Transverse colon (tissue), 4 donors: ENCODE results near the gene CHST6. TPM values are rescaled to one million over a fixed set of nuclear protein-coding genes. Genes with fewer than 3 reads are reported as not detected.

ENCODE experiments used
- DNase-seq: peaks from one replicate; pipeline ENCODE4 v3.0.0-alpha.2; 2019
- H3K27ac ChIP-seq, 4 donors: fragments of 200-600 bp; sonication (generic); 2 replicates each; pipeline ENCODE4 v1.5.1; 2016 to 2018; ENCODE audit warnings: inconsistent platforms in 4 of 4
- H3K27me3 ChIP-seq: fragments of 200-600 bp; sonication (generic); 2 replicates; pipeline ENCODE4 v1.5.1; 2017; ENCODE audit warnings: inconsistent platforms
- H3K36me3 ChIP-seq, 4 donors: fragments of 200-600 bp; sonication (generic); 2 replicates each; pipeline ENCODE4 v1.5.1; 2017 to 2019; ENCODE audit warnings: inconsistent platforms in 4 of 4
- H3K4me1 ChIP-seq, 4 donors: fragments of 200-600 bp; sonication (generic); 2 replicates each; pipeline ENCODE4 v1.5.1; 2017 to 2020; ENCODE audit warnings: inconsistent platforms in 4 of 4
- H3K4me3 ChIP-seq, 4 donors: fragments of 200-600 bp; sonication (generic); 1 replicate in 1 of 4; 2 replicates in 3 of 4; pipeline versions ENCODE4 v1.5.1 to v1.6.1; 2017 to 2019; ENCODE audit warnings: inconsistent platforms in 4 of 4
- H3K9me3 ChIP-seq, 2 donors: fragments of 200-600 bp; sonication (generic); 2 replicates each; pipeline ENCODE4 v1.5.1; 2017 to 2019; ENCODE audit warnings: inconsistent platforms in 2 of 2
- EP300 ChIP-seq: sonication (generic); formaldehyde crosslinking; IDR thresholded peaks from one replicate; pipeline ENCODE4 v1.6.1; 2017; ENCODE audit warnings: antibody characterized with exemption, low read depth
- POLR2A ChIP-seq: fragments of 450-650 bp; IDR thresholded peaks from one replicate; pipeline ENCODE4 v1.6.1; 2016; ENCODE audit warnings: antibody characterized with exemption, mild to moderate bottlenecking, moderate library complexity
- POLR2AphosphoS5 ChIP-seq, 3 donors: sonication (generic); formaldehyde crosslinking; IDR thresholded peaks; one replicate each; pipeline ENCODE4 v1.6.1; 2016; ENCODE audit warnings: antibody characterized with exemption in 3 of 3
- WGBS, 2 donors: methylation state at CpG; one replicate each; pipeline ENCODE4 v1.1.5; 2018; ENCODE audit warnings: low coverage in 1 of 2; 5-methylcytosine and 5-hydroxymethylcytosine counted together
- in situ Hi-C, 4 donors: fragments of 200-750 bp; cut with MboI; loops; one replicate each; pipeline versions ENCODE4 v1.15.0 to v1.15.1; 2017; ENCODE audit warnings: low sequenced_read_pairs in 3 of 4, low pct_ligation_motif_present in 1 of 4, low pct_unique_long_range_greater_than_20kb in 1 of 4
- intact Hi-C: fragments of 100-400 bp; cut with DNase I; formaldehyde crosslinking; loops from one replicate; pipeline ENCODE4 v1.15.1; 2023; ENCODE audit warnings: low total_unique reads
- total RNA-seq, 4 donors: library from RNA; depleted of rRNA; stranded (reverse); fragments of >200 nt; gene quantifications; one replicate each; pipeline ENCODE4 v1.1.0, GENCODE V29; 2016
- TF ChIP-seq, protein P1 (sequence below), 5 experiments: fragments of 200-600 bp in 3 of 5; fragments of 450-650 bp in 2 of 5; sonication (generic) in 3 of 5; IDR thresholded peaks; 1 replicate in 2 of 5; 2 replicates in 3 of 5; pipeline ENCODE4 v1.5.1; 2016 to 2017; ENCODE audit warnings: antibody characterized with exemption in 5 of 5, inconsistent platforms in 3 of 5, mild to moderate bottlenecking in 2 of 5, moderate library complexity in 1 of 5

The CHST6 gene
- total RNA-seq, 4 donors from 2014 or later: 1.7 to 3.7 (median 2.9) TPM

DNA sequence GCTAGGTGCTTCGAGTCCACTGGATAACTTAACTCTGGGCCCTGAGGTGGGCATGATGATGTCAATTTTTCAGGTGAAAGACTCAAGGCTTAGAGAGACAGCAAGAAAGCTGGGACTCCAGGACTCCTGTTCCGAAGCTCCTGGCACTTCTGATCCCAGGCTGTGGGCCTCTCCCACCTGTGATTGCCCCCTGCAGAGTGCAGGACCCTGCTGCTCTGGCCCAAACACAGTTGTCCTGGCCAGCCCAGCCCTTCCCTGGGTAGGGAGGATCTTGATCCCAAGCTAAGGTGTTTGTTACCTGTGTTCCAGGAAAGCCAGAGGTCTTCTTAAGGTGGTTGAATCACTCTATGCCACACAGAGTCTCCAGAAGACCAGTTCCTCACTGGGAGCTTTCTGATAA lies 37.5 kb upstream of the CHST6 start:
- in situ Hi-C loops: no loop called here
- peaks cover 0 to 32% (median 21%) of the 10 kb centered on the region in 4 donors for H3K4me1 ChIP-seq
- intact Hi-C loops: no loop called here
- no peak for TF ChIP-seq EP300
- TF ChIP-seq POLR2AphosphoS5 (IDR thresholded peaks at IDR 0.05): no peak
- TF ChIP-seq, protein P1, sequence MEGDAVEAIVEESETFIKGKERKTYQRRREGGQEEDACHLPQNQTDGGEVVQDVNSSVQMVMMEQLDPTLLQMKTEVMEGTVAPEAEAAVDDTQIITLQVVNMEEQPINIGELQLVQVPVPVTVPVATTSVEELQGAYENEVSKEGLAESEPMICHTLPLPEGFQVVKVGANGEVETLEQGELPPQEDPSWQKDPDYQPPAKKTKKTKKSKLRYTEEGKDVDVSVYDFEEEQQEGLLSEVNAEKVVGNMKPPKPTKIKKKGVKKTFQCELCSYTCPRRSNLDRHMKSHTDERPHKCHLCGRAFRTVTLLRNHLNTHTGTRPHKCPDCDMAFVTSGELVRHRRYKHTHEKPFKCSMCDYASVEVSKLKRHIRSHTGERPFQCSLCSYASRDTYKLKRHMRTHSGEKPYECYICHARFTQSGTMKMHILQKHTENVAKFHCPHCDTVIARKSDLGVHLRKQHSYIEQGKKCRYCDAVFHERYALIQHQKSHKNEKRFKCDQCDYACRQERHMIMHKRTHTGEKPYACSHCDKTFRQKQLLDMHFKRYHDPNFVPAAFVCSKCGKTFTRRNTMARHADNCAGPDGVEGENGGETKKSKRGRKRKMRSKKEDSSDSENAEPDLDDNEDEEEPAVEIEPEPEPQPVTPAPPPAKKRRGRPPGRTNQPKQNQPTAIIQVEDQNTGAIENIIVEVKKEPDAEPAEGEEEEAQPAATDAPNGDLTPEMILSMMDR (IDR thresholded peaks at IDR 0.05): no peak
- TF ChIP-seq POLR2A: no peak
- no peaks in the 10 kb centered on the region for H3K27me3 ChIP-seq
- no peak overlapping the region for H3K4me3 ChIP-seq
- DNase-seq: no peak
- 69% methylated on average over 2 of the region's 2 CpGs; no CpG with 5 or more reads in 1 of the 2 donors for WGBS, 2 donors
- no peaks in the 10 kb centered on the region for H3K36me3 ChIP-seq
- H3K9me3 ChIP-seq: no peaks in the 10 kb centered on the region
- no peak overlapping the region for H3K27ac ChIP-seq

- in situ Hi-C loops: no loop called here
- no peak for DNase-seq
- H3K9me3 ChIP-seq: no peaks in the 10 kb centered on the region
- H3K27ac ChIP-seq: no peak overlapping the region
- WGBS, 2 donors: 83 to 86% methylated on average over 1 to 8 of the region's 8 CpGs
- intact Hi-C loops: no loop called here
- H3K4me3 ChIP-seq: no peak overlapping the region
- H3K4me1 ChIP-seq: peaks cover 3 to 28% (median 19%) of the 10 kb centered on the region in 4 donors
- H3K27me3 ChIP-seq: no peaks in the 10 kb centered on the region
- no peaks in the 10 kb centered on the region for H3K36me3 ChIP-seq
- TF ChIP-seq POLR2A (no peak), POLR2AphosphoS5 (IDR thresholded peaks at IDR 0.05) (no peak), EP300 (no peak)
- TF ChIP-seq, protein P1 (IDR thresholded peaks at IDR 0.05): no peak
These were observed 37.0 kb upstream of the CHST6 start for GRCh38 chr16:75532142-75532765.

- Histone ChIP-seq H3K4me1 (peaks cover 3 to 19% (median 12%) of the 10 kb centered on the region in 4 donors), H3K27ac (no peak overlapping the region), H3K36me3 (no peaks in the 10 kb centered on the region), H3K27me3 (no peaks in the 10 kb centered on the region), H3K4me3 (no peak overlapping the region), H3K9me3 (no peaks in the 10 kb centered on the region)
- WGBS, 2 donors: 98% methylated on average over 29 of the region's 29 CpGs; no CpG with 5 or more reads in 1 of the 2 donors
- TF ChIP-seq POLR2A (no peak), EP300 (no peak), POLR2AphosphoS5 (IDR thresholded peaks at IDR 0.05) (no peak)
- TF ChIP-seq, protein P1 (IDR thresholded peaks at IDR 0.05): no peak
- no peak for DNase-seq
- intact Hi-C loops (no loop called here), in situ Hi-C loops (no loop called here)
These were observed 34.7 kb upstream of the CHST6 start for GRCh38 chr16:75529959-75530358.

GRCh38 chr16:75529056-75529905 lies 34.0 kb upstream of the CHST6 start:
- H3K9me3 ChIP-seq: no peaks in the 10 kb centered on the region
- H3K4me3 ChIP-seq: no peak overlapping the region
- intact Hi-C loops: no loop called here
- H3K27me3 ChIP-seq: no peaks in the 10 kb centered on the region
- no peak for DNase-seq
- no peaks in the 10 kb centered on the region for H3K36me3 ChIP-seq
- in situ Hi-C loops: no loop called here
- WGBS, 2 donors: 98% methylated on average over 66 of the region's 81 CpGs; no CpG with 5 or more reads in 1 of the 2 donors
- TF ChIP-seq POLR2AphosphoS5 (IDR thresholded peaks at IDR 0.05) (no peak), POLR2A (no peak), EP300 (no peak)
- TF ChIP-seq, protein P1 (IDR thresholded peaks at IDR 0.05): no peak
- peaks cover 3 to 19% (median 10%) of the 10 kb centered on the region in 4 donors for H3K4me1 ChIP-seq
- H3K27ac ChIP-seq: peak overlapping the region; percentile 40 to 80 (median 76)
